Endodermal cell (in vitro differentiated cells): ENCODE results near the gene SPATA12. TPM values are rescaled to one million over a fixed set of nuclear protein-coding genes. Genes with fewer than 3 reads are reported as not detected.
A peak's percentile ranks its signal among the peaks of the same experiment; 100 is the strongest.

Experiments
- DNase-seq: peaks from one replicate; pipeline ENCODE4 v3.0.0-alpha.2; 2017
- H3K27ac ChIP-seq: 2 replicates; pipeline ENCODE4 v1.5.1; 2013; ENCODE audit warnings: mild to moderate bottlenecking, low read depth, low read length, moderate library complexity
- H3K27me3 ChIP-seq: 2 replicates; pipeline ENCODE4 v1.6.1; 2013; ENCODE audit warnings: mild to moderate bottlenecking, low read length, moderate library complexity; ENCODE audit not compliant: insufficient read depth, control insufficient read depth, poor library complexity, severe bottlenecking
- H3K36me3 ChIP-seq: 2 replicates; pipeline ENCODE4 v1.7.0; 2013; ENCODE audit warnings: mild to moderate bottlenecking, low read length, moderate library complexity; ENCODE audit not compliant: control insufficient read depth, insufficient read depth
- H3K4me1 ChIP-seq: one replicate; pipeline ENCODE4 v1.7.0; 2013; ENCODE audit warnings: low read length; ENCODE audit not compliant: control insufficient read depth, insufficient read depth
- H3K4me3 ChIP-seq: 2 replicates; pipeline ENCODE4 v1.5.1; 2013; ENCODE audit warnings: mild to moderate bottlenecking, low read length, moderate library complexity
- H3K9ac ChIP-seq: 2 replicates; pipeline ENCODE4 v1.6.1; 2013; ENCODE audit warnings: mild to moderate bottlenecking, low read length, moderate library complexity; ENCODE audit not compliant: poor library complexity, severe bottlenecking; ENCODE audit errors: extremely low read depth
- H3K9me3 ChIP-seq: 2 replicates; pipeline ENCODE4 v1.6.1; 2013; ENCODE audit warnings: mild to moderate bottlenecking, low read length, moderate library complexity; ENCODE audit not compliant: control insufficient read depth
- H3K27ac Mint-ChIP-seq: 2 replicates; pipeline ENCODE4 v1.8.0; 2020; ENCODE audit warnings: mixed read lengths
- H3K27me3 Mint-ChIP-seq: 2 replicates; pipeline ENCODE4 v1.8.0; 2021; ENCODE audit warnings: mild to moderate bottlenecking, mixed read lengths; ENCODE audit not compliant: insufficient read depth
- H3K36me3 Mint-ChIP-seq: 2 replicates; pipeline ENCODE4 v1.8.0; 2020; ENCODE audit warnings: low read depth, mixed read lengths
- H3K4me1 Mint-ChIP-seq: 2 replicates; pipeline ENCODE4 v1.8.0; 2020; ENCODE audit warnings: mixed read lengths
- H3K4me3 Mint-ChIP-seq: 2 replicates; pipeline ENCODE4 v1.8.0; 2020; ENCODE audit warnings: mild to moderate bottlenecking, moderate library complexity, mixed read lengths
- H3K9me3 Mint-ChIP-seq: 2 replicates; pipeline ENCODE4 v1.8.0; 2020; ENCODE audit warnings: mild to moderate bottlenecking, mixed read lengths
- CTCF ChIP-seq: fragments of 200-600 bp; sonication (generic); conservative IDR thresholded peaks from 2 replicates; pipeline ENCODE4 v1.5.0; 2021; ENCODE audit warnings: antibody characterized with exemption, mild to moderate bottlenecking
- WGBS, 2 experiments: methylation state at CpG; one replicate each; pipeline versions ENCODE4 v1.1.5 to v1.1.7; 2013; ENCODE audit warnings: missing lambda C conversion rate in 2 of 2, mixed read lengths in 1 of 2; ENCODE audit not compliant: insufficient coverage in 1 of 2, insufficient read length in 1 of 2; 5-methylcytosine and 5-hydroxymethylcytosine counted together
- total RNA-seq, 2 donors: library from RNA; stranded (reverse); fragmentation: NEBNext Ultra II Directional in 1 of 2; extraction: Animal tissue kit (Norgen Biotek cat#: 25700) in 1 of 2; gene quantifications; 2 replicates in 1 of 2; 3 replicates in 1 of 2; pipeline ENCODE4 v1.2.1, GENCODE V29; 2021

SPATA12 gene
- total RNA-seq, 2 donors from 2014 or later = not detected

DNA sequence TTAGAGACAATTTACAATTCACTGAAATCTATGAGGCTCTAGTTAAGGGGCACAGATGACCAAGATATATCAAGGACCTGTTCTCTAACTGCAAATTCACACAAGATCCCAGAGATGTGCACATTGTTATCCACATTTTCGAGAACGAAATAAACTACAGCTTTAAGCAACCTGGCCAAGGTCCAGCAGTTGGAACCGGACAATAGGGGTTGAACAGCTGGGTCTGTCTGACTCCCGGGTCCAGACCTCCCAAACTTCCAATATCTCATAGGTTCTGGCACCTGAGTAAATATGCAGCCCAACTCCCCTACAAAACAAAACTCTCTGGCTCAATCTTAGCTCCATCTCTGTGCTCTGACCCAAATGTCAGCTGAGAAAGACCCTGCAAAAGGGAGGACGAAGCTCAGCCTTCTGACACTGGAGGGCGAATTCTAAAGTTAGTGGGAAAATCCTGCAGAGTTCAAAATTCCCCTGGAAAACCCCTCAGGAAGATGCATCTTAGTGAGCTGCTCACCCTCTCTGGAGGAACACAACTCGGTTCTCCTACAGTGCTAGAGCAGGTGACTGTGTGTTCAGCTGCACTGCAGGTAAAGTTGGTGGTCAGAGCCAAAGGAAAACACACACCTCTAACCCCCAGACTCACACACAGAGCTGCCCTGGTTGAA, 14.2 kb upstream of the SPATA12 start:
- H3K27me3 Mint-ChIP-seq = no peaks in the 10 kb centered on the region
- no peak overlapping the region for H3K4me3 Mint-ChIP-seq
- H3K36me3 Mint-ChIP-seq = no peaks in the 10 kb centered on the region
- no peak overlapping the region for H3K27ac ChIP-seq
- no peak overlapping the region for H3K9ac ChIP-seq
- no peak for TF ChIP-seq CTCF
- H3K27me3 ChIP-seq = no peaks in the 10 kb centered on the region
- no peak overlapping the region for H3K27ac Mint-ChIP-seq
- no peak for DNase-seq
- H3K36me3 ChIP-seq = no peaks in the 10 kb centered on the region
- H3K4me1 Mint-ChIP-seq = peaks cover 8% of the 10 kb centered on the region
- no peaks in the 10 kb centered on the region for H3K4me1 ChIP-seq
- no peak overlapping the region for H3K4me3 ChIP-seq
- H3K9me3 ChIP-seq = no peaks in the 10 kb centered on the region
- no peaks in the 10 kb centered on the region for H3K9me3 Mint-ChIP-seq
- WGBS, 2 experiments = 89 to 91% methylated on average over 4 to 7 of the region's 7 CpGs

GRCh38 chr3:57048052-57048671, 12.3 kb upstream of the SPATA12 start:
- H3K9me3 ChIP-seq = no peaks in the 10 kb centered on the region
- H3K4me3 ChIP-seq = no peak overlapping the region
- Mint-ChIP-seq H3K27me3 (no peaks in the 10 kb centered on the region), H3K4me3 (no peak overlapping the region), H3K4me1 (peaks cover 8% of the 10 kb centered on the region), H3K9me3 (no peaks in the 10 kb centered on the region), H3K27ac (no peak overlapping the region), H3K36me3 (no peaks in the 10 kb centered on the region)
- peak overlapping the region; percentile 58 for H3K27ac ChIP-seq
- DNase-seq = no peak
- TF ChIP-seq CTCF = no peak
- 92 to 95% methylated on average over 5 to 8 of the region's 8 CpGs for WGBS, 2 experiments
- no peaks in the 10 kb centered on the region for H3K4me1 ChIP-seq
- no peak overlapping the region for H3K9ac ChIP-seq
- no peaks in the 10 kb centered on the region for H3K36me3 ChIP-seq
- no peaks in the 10 kb centered on the region for H3K27me3 ChIP-seq

GRCh38 chr3:57048728-57049127, 11.7 kb upstream of the SPATA12 start:
- no peaks in the 10 kb centered on the region for H3K36me3 ChIP-seq
- H3K9ac ChIP-seq = no peak overlapping the region
- H3K4me3 ChIP-seq = no peak overlapping the region
- no peak overlapping the region for H3K27ac ChIP-seq
- no peak overlapping the region for H3K4me3 Mint-ChIP-seq
- H3K36me3 Mint-ChIP-seq = no peaks in the 10 kb centered on the region
- DNase-seq = no peak
- 88 to 90% methylated on average over 2 to 4 of the region's 4 CpGs for WGBS, 2 experiments
- no peaks in the 10 kb centered on the region for H3K27me3 ChIP-seq
- no peaks in the 10 kb centered on the region for H3K9me3 ChIP-seq
- H3K27me3 Mint-ChIP-seq = no peaks in the 10 kb centered on the region
- no peaks in the 10 kb centered on the region for H3K4me1 ChIP-seq
- H3K27ac Mint-ChIP-seq = no peak overlapping the region
- H3K4me1 Mint-ChIP-seq = peaks cover 8% of the 10 kb centered on the region
- no peaks in the 10 kb centered on the region for H3K9me3 Mint-ChIP-seq
- no peak for TF ChIP-seq CTCF
